NCI-H2171 treated with DMSO at 0.1 percent for 48 hours (cell line): ENCODE results near the gene IKZF3.
"Not testable (repeated sequence)": the region's sequence is repeated elsewhere in the genome, so short reads cannot be mapped to it uniquely, and the experiment has no call there.

Experiments used
- DNase-seq: peaks from one replicate; lab custom pipeline; 2025; lab: John Stamatoyannopoulos, UW

Gene IKZF3

DNA sequence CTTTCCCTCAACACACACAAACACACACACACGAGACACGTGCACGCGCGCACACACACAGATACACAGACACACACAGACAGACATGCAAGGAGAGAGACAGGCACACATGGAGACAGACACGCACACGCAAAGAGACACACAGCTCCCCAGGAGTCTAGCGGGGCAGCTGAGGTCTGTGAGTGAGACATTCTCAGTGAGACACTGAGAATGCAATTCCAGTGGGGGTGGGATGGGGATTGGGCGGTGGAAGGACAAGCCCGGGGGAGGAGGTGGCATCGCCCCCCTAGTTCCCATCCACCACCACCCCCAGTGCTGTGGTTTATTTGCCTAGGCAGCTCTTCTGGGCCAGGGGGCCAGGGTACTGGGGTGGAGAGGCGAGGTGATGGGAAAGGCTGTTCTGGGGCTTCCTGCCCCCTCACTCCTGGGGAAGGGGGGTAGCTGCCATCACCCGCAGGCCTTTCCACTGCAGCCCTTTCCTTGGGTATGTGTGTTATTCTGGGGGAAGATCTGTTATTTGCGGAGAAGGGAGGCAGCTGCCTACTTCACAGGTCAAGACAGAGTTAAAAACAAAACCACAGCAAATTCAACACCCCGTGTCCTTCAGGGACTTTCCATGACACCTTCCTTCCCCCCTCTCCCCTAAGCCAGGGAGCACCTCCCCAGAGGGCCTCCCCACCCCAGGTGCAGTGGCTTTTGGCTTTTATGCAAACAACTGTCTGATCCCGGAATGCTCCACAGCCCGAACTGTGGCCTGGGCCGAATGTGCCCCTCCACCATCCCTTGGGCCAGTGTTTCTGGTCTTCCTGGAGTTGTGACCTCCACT, 108.3 kb downstream of the IKZF3 start:
- no peak for DNase-seq

DNA sequence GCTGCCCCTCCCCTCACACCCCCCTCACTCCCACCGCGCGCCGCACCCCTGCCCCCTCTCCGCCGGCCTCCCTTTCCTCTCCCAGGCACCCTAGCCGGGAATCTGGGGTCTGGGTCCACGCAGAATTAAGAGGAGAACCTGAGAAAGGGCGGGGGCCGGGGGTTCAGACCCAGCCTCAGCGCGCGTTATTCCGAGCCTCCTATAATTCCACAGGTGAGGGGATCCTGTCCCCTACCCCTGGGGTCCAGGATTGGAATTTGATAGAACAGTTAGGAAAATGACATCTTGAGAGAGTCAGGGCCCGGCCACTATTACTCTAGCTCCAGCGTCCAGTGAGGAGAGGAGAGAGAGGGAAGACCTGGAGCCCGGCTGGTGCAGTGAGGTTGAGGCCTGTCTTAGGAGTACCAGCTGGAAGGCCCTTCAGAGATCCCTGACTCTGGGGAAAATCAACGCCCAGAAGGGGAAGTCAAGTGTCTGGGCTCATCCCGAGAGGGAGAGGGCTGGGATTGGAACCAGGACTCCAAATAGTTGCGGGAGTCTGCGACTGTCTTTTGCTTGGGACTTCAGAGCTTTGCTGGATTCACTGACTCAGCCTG, 109.1 kb downstream of the IKZF3 start:
- no peak for DNase-seq

DNA sequence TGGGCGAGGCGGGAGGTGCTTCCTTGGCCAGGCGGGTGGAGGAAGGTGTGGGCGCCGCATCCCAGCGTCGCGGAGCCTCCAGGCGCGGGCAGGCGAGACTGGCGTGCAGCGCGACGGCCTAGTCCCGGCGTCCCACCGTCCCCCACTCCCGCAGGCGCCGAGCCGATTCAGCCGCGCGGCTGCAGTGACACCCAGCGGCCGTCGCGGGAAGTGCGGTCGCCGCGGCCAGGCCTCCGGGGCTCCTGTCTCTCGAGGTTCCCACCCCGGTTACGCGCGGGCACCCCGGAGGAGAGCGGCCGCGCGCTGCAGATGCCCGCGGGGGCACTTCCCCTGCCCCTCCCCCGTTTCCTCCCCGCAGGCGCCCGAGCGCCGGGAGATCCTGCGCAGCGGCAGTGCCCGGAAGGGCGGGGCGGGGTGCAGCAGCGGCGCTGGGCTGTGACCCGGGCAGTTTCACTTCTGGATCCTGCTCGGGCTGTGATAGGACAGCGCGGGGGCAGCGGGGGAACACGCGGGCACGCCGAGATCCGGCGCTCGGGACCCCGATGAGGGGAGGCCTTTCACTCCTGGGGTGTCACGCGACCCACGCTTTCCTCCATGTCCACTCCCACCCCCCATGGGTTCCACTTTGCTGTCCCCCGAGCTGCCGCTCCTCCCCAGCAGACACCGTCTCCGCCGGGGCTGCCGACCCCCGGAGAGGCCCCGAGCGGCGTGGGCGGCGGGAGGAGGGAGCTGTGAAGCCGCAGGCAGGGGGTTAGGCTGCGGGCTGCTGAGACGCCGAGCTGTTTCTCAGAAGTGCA, 109.8 kb downstream of the IKZF3 start:
- DNase-seq: peak; percentile 79

DNA sequence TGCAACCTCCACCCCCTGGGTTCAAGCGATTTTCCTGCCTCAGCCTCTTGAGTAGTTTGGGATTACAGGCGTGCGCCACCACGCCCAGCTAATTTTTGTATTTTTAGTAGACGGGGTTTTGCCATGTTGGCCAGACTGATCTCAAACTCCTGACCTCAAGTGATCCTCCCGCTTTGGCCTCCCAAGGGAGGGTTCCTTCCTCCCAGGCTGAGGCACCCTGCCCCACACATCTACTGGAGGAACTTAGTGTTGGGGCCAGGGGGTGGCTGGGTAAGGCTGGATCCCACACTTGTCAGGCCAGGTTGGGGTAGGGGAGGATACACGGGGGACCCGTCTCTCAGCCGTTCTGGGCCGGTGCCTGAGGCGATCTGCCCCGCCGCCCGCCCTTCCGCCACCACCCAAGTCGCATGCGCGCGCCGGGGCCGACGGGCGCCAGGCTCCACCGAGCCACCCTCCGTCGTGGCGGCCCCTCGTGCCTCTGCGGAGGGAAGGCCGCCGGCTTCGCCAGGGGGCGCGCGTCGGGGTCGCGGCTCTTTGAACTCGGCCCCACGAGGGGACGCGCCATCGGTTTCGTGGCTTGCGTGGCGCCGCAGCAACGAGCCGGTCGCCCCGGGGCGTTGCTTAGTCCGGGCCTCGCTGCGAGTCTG, 110.5 kb downstream of the IKZF3 start:
- peak; percentile 48 for DNase-seq

DNA sequence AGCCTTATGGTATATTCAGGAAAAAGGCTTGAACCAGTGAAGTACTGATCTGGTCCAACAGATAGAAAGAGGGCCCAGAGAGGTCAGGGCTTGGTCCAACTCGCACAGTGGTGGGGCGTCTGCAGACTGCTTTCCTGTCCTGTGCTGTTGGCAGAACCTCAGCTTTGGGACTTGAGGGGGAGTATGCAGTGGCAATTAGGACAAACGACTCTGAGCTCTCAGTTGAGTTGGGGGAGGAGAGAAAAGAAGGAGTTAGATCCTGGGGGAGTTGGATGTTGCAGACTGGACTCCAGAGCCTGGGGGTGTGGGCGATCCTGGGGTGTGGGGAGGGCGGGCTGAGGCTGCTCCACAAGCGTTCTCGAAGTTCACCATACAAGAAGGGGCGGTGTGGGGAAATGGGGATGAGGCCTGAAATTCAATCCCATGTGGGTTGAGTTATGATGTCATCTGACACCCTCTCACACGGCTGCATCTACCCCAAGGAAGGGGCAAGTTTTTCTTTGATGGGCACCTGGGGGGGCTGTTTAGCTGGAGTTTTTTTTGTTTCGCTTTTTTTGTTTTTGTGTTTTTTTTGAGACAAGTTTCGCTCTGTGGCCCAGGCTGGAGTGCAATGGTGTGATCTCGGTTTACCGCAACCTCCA, 111.8 kb downstream of the IKZF3 start:
- DNase-seq: no peak

DNA sequence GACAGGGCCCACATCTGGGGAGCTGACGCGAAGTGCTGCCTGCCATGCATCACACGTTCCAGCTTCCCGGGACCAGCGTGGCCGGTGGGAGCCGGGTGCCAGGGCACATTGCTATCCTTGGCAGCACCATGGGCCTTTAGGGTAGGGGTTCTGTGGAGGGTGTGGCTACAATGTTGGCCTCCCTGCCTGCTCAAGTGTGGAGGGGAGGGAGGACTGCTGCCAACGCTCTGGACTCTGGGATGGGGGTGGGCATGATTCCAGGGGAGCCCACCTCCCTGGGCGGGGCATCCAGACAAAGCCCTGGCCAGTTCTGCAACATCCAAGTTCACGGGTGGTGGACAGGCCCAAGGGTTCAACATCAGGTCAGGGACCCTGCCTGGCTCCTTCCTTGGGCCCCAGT, 112.5 kb downstream of the IKZF3 start:
- DNase-seq: no peak

DNA sequence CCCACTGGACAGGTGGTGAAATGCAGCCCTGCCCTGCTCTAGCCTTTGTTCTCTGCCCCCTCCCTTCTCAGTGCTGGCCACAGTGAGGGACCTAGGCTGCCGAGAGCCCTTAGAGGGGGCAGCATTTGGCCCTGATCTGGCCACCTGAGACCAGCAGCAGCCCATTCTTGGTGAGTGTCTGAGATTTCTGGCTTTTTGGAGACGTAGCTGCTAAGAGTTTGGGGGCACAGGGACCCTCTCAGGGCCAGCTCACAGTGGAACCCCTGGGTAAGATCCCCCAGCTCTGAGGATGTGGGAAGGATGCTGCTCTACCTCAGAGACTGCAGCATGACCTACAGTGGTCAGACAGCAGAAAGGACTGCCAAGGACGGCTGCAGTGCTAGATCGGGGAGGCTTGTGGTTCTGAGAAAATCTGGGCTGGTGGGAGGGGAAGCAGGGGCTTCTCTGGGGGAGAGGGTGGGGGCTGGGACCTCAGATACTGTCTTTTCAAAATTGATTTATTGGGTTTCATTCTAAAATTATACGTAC, 113.0 kb downstream of the IKZF3 start:
- DNase-seq: no peak

DNA sequence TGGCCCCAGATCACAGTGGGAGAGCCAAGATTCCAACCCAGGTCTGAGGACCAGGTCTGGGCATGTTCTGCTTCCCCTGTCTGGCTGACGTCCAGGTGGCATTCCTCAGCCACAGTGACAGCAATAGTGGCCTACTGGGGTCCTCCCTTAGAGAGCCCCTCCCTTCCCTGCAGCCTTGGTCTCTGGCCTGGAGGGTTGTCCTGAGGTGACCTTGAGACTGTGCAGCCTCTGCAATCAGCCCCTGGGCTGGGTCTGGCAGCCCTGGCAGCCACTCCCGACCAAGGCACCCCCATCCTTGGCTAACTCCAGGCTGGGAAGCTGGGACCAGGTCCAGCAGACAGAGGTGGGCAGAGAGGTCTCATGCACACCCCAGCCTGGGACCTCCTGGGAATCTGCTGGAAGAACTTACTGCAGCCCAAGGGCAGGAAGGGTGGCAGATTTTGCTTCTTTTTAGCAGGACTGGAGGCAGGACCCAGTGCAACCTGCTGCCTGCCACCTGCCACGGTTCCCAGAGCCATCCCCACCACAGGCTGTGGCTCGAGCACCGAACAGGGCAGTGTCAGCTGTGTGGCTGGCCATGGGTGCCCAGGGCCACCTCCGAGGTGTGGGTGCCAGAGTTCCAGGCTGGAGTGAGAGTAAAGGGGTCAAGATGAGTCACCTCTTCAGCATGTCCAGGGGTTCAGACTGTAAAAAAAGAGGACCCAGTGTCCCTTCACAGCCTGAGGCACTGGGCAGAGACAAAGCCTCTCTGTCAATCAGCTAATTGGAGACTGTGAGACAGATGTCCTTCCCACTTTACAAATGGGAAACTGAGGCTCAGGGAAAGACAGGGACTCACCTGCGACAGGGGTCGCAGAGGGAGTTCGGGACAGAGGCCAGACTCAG, 113.7 kb downstream of the IKZF3 start:
- DNase-seq: no peak

DNA sequence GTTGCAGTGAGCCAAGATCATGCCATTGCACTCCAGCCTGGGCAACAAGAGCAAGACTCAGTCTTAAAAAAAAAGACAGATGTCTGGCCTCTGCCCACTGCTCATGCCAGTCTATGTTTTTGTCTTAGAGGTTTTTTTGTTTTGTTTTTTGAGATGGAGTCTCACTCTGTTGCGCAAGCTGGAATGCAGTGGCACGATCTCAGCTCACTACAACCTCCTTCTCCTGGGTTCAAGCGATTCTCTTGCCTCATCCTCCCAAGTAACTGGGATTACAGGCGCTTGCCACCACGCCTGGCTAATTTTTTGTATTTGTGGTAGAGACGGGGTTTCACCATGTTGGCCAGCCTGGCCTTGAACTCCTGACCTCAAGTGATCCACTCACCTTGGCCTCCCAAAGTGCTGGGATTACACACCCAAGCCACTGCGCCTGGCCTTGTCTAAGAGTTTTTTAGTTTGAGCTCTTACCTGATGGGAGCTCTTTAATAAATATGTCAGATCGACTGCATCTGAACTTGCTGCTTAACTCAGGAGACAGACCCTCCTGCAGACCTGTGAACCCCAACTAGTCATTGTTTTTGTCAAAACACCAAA, 115.6 kb downstream of the IKZF3 start:
- not testable (repeated sequence) for DNase-seq

DNA sequence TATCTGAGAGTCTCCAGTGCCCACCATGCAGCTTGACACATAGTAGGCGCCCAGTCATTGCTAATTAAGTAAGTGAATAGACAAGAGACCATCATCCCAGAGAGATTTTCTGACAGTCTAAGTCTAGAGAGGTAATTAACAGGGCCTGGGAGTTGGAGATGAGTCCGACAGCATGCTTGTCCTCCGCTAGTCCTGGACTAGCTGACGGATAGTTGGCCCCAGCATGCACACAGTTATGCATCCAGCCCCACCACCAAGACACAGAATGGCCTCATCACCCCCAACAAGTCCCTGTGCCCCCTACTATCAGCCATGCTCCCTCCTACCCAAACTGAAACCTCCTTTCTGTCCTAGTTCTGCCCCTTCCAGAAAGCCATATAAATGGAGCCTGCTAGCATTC, 116.4 kb downstream of the IKZF3 start:
- no peak for DNase-seq

DNA sequence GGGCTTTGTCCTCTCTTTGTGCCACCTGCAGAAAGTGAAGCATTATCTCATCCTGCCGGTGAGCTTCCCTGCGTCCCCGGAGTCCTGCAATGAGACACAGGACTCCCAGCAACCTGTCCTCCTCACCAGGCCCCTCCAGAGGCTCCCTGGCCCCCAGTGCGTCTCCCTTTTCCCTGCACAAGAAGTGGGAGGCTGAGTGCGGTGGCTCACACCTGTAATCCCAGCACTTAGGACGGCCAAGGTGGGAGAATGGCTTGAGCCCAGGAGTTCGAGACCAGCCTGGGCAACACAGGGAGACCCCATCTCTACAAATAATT, 118.0 kb downstream of the IKZF3 start:
- no peak for DNase-seq

DNA sequence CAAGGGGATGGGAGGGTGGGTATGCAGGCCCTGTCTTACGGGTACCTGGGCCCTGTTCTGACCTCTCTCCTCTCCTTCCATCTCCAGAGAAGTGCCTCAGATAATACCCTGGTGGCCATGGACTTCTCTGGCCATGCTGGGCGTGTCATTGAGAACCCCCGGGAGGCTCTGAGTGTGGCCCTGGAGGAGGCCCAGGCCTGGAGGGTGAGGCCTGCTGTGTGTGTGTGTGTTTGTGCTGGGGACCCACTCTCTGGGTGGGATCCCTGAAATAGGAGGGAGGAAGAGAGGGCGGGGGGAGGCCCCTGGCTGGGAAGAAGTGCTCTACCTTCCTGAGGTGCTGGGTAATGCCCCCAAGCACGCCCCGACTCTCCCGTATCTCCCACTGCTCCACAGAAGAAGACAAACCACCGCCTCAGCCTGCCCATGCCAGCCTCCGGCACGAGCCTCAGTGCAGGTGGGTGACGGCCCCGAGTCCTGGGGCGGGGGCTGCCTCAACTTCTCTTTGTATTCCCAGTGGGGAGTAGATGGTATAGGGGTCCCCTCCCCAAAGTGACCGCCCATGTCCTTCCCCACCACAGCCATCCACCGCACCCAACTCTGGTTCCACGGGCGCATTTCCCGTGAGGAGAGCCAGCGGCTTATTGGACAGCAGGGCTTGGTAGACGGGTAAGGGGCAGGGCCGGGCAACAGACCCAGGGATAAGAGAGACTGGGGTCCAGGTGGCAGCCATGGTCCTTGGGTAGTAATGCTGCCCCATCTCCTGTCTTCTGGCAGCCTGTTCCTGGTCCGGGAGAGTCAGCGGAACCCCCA, 118.6 kb downstream of the IKZF3 start:
- DNase-seq: no peak

DNA sequence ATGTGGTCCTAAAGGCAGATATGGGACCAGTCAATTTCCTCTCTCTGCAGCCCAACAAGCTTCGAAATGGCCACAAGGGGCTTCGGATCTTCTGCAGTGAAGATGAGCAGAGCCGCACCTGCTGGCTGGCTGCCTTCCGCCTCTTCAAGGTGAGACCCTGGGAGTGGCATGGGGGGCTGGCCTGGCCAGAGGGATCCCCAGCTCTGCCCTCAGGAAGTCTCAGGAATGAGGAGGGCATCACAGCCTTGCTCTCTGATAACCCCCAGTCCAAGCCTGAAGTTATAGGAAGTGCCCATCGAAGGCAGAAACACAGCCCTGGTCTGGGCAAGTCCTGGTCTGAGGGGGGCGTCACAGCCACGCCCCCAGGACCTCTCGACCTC, 119.3 kb downstream of the IKZF3 start:
- no peak for DNase-seq

DNA sequence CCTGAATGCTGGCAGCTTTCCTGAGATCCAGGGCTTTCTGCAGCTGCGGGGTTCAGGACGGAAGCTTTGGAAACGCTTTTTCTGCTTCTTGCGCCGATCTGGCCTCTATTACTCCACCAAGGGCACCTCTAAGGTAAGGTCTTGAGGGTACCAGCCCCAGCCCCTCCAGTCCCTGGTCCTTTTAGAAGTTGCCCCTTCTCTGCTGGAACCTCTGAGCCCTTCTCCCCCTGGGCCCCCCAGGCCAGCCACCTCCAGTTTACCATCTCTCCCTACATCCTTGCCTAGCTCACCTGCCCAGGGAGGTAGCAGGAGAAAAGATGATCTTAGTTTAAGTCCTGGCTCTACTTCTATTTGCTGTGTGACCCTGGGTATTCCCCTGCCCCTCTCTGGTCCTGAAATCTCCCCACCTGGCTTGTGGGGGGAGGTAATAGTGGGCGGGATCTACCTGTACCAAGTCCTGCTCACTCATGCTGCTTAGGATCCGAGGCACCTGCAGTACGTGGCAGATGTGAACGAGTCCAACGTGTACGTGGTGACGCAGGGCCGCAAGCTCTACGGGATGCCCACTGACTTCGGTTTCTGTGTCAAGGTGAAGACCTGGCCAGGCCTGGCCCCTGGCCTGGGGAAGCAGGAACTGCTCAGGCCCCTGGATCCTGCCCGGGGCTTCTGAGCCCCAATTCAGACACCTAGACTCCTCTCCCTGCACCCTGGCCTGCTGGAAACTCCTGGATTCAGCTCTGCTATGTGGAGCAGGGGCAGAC, 119.9 kb downstream of the IKZF3 start:
- DNase-seq: no peak

DNA sequence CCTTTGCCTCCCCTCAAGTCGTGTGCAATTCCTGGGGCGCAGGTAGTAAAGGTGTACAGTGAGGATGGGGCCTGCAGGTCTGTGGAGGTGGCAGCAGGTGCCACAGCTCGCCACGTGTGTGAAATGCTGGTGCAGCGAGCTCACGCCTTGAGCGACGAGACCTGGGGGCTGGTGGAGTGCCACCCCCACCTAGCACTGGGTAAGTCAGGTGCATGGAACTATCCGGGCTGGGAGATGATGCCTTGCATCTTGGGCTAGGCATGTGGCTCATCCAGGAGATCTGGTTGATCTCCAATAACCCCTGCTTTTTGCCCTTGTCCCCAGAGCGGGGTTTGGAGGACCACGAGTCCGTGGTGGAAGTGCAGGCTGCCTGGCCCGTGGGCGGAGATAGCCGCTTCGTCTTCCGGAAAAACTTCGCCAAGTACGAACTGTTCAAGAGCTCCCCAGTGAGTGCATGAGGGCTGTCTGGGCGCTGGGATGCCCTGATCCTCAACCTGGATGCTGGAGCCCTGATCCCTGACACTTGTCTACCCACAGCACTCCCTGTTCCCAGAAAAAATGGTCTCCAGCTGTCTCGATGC, 121.2 kb downstream of the IKZF3 start:
- no peak for DNase-seq

DNA sequence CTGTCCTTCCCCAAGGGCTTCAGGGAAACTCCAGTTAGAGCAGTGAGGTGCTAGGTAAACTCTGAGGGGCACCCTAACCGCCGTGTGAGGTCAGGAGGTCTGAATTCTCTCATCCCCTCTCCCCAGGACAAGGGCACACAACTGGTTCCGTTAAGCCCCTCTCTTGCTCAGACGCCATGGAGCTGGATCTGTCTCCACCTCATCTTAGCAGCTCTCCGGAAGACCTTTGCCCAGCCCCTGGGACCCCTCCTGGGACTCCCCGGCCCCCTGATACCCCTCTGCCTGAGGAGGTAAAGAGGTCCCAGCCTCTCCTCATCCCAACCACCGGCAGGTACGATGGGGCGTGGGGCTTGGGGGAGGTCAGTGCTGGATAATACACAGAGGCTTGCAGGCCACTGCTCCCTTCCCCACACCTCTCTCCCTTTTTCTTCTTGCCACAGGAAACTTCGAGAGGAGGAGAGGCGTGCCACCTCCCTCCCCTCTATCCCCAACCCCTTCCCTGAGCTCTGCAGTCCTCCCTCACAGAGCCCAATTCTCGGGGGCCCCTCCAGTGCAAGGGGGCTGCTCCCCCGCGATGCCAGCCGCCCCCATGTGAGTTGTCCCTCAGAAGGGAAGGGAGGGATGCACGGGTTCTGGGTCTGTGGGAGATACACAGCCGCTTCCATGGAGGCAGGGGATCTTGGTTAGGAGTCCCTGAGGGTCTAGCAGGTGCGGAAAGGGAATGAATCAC, 121.8 kb downstream of the IKZF3 start:
- DNase-seq: no peak

DNA sequence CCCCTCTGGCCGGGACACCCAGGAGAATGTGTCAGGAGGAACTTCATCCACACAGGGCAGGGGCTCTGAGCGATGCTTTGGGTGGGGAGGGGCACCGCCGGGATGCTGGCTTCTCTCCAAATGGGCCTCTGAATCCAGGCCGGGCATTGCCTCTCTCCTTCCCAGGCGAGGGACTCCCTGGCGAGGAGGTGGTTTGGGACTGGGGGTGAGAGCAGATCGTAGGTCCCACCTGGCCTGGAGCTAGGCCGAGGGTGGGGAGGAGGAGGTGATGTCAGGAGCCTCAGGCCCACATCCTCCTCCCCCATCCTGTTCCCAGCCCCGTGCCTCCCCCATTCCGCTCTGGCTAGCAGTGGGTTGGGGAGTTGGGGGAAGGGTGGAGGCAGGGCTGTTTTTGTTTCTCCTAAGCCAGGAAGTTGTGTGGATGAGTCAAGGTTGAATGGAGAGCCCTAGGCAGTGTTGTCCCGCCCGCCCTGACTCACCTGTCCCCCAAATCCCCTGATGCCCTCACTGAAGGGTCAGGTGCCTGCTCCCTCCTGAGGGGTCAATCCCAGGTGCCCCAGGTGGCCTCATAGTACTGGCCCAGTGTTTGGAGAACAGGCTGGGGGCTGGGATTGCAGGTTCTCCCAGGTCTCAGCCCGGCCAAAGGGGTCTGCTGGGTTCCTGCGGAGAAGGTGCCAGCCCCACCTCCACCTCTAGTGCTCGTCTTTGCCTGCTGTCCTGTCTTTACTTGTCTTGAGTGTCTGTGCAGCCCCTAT, 123.6 kb downstream of the IKZF3 start:
- no peak for DNase-seq
